GM21723 (cell line): ENCODE data around the gene AEN.

Experiments used
- ATAC-seq: cut with Tn5 transposase; IDR thresholded peaks from one replicate; pipeline ENCODE4 v1.9.1; 2021; ENCODE audit warnings: mild to moderate bottlenecking, moderate library complexity; ENCODE audit not compliant: unreplicated experiment

AEN gene

DNA sequence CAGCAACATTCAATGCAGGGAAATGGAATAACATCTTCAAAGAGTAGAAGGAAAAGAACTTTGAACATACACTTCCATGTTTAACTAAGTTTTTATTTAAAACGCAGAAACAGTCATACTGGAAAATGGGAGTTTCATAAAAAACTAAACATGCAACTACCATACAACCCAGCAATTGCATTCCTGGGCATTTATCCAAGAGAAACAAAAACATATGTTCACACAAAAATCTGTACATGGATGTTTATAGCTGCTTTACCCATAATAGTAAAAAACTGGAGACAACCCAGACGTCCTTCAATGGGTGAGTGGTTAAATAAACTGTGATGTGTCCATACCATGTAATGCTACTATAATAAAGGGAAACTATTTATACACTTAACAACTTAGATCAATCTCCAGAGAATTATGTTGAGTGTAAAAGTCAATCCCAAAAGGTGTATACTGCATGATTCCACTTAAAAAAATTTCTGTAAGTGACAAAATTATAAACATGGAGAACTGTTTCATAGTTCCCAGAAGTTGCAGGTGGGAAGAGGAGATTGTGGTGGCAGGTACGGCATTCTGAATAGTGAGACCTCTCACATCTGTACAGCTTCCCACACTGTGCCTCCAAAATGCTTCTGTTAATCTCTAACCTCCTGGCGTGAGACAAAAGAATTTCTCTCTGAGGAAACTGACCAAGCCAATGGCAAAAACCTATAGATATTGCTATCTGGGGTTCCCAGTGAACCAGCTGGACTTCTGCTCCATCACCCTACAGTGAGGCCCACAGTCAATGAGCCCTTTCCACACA, 40.8 kb downstream of the AEN start:
- ATAC-seq = no peak

DNA sequence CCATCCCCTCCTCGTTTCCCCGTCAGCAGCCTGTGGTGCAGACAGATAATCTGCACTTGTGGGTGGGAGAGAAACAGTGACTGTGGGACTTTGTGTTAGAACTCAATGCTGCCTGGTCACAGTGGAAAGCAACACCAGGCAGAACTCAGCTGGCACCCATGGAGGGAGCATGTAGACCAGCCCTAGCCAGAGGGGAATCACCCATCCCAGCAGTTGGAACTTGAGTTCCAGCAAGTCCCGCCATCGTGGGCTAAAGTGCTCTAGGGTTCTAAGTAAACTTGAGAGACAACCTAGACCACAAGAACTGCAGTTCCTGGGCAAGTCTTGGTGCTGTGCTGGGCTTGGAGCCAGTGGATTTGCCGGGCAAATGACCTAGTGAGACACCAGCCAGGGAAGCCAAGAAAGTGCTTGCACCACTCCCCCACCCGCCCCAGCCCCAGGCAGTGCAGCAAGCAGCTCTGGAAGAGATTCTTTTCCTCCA, 42.0 kb downstream of the AEN start:
- no peak for ATAC-seq

- peak; percentile 56 for ATAC-seq
Observed at GRCh38 chr15:88664151-88664778, 43.1 kb downstream of the AEN start.

DNA sequence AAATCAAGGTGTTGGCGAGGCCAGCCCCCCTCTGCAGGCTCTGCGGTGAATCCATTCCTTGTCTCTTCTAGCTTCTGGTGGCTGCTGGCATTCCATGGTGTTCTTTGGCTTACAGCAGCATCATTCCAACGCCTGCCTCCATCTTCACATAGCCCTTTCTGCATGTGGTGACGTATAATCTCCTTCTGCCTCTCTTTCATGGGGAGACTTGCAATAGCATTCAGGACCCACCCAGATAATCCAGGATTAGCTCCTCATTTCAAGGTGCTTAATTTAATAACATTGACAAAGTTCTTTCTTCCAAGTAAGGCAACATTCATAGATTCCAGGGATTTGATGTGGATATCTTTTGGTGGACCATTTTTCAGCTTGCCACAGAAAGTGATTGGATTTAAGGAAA, 53.5 kb downstream of the AEN start:
- no peak for ATAC-seq

DNA sequence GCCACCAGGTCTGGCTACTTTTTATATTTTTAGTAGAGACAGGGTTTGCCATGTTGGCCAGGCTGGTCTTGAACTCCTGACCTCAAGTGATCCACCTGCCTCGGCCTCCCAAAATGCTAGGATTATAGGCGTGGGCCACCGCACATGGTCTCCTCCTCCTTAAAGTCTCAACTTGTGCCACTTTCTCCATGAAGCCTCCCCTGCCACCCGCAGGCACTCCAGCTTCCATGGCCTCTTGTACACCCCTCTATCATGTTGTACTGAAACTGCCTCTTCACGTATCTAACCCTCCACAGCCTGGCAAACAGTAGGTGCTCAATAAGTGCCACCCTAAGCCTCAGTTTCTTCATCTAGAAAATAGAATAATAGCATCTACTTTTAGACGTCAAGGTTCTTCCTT, 57.6 kb downstream of the AEN start:
- ATAC-seq = no peak

- ATAC-seq = no peak
Observed at GRCh38 chr15:88680241-88681001, 59.3 kb downstream of the AEN start.

DNA sequence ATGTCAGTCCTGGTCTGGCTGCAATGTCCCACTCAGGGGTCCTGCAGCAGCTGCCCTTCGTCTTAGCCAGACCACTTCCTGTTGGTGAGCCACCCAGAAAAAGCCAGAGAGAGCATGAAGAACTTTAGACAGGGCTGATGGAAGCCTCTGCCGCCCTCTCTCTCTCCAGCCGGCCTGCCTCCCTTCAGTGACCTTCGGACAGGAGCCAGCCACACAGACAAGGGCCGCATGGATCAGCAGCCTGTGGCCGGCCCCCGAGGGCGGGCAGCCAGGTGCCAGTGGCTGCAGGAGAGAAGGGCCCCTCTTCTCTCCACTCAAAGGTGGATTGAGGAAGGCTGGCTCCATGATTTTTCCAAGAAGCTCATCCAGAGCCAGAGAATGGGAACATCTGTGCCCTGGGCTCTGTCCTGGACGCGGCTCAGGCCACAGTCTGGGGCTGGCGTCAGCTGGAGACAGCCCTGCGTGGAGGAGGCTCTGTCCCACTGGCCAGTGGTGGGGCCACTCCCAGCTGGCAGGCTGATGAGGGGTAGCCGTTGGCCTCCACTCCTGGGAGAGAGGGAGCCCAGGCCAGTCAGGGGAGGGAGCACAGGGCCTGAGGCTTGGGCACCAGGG, 60.6 kb downstream of the AEN start:
- no peak for ATAC-seq
